H1 (cell line): ENCODE data around the gene CXCL17. TPM values are rescaled to one million over a fixed set of nuclear protein-coding genes. Genes with fewer than 3 reads are reported as not detected.

ENCODE experiments used
- CTCF ChIA-PET: fragments of 300-600 bp; sonication (Branson Sonifier 250); formaldehyde crosslinking; loops from one replicate; lab custom pipeline; 2021; ENCODE audit not compliant: partially characterized antibody; lab: Charles Lee
- POLR2A ChIA-PET: fragments of 300-600 bp; sonication (Branson Sonifier 250); formaldehyde crosslinking; loops from one replicate; lab custom pipeline; 2021; ENCODE audit warnings: inconsistent platforms; ENCODE audit not compliant: partially characterized antibody; lab: Charles Lee
- DNase-seq, 2 experiments: peaks; one replicate each; pipeline versions ENCODE4 v3.0.0 to v3.0.0-alpha.2; 2010 to 2022; ENCODE audit warnings: low spot score in 2 of 2, low read depth in 1 of 2, mixed read lengths in 1 of 2
- FAIRE-seq: peaks from 2 replicates; lab custom pipeline; 2011; peaks lifted over from hg19 to GRCh38; lab: Jason Lieb, UNC
- H2AFZ ChIP-seq: 2 replicates; pipeline ENCODE4 v1.8.1; 2012; ENCODE audit warnings: low read length, inconsistent platforms
- H2AK5ac ChIP-seq: 2 replicates; pipeline ENCODE4 v1.6.1; 2013; ENCODE audit warnings: low read depth, low read length
- H2BK120ac ChIP-seq: replicated peaks from 2 replicates; pipeline ENCODE3; 2013; ENCODE audit warnings: low read depth, low read length, inconsistent platforms
- H2BK12ac ChIP-seq: 2 replicates; pipeline ENCODE4 v1.6.1; 2013; ENCODE audit warnings: low read depth, low read length
- H2BK15ac ChIP-seq: 2 replicates; pipeline ENCODE4 v1.6.1; 2013; ENCODE audit warnings: low read length
- H2BK20ac ChIP-seq: 2 replicates; pipeline ENCODE4 v1.6.1; 2013; ENCODE audit warnings: low read length
- H2BK5ac ChIP-seq: 2 replicates; pipeline ENCODE4 v1.6.1; 2013; ENCODE audit warnings: low read depth, low read length
- H3K14ac ChIP-seq: 2 replicates; pipeline ENCODE4 v1.6.1; 2013; ENCODE audit warnings: inconsistent platforms; ENCODE audit not compliant: insufficient read length
- H3K18ac ChIP-seq: 2 replicates; pipeline ENCODE4 v1.6.1; 2013; ENCODE audit warnings: low read length; ENCODE audit errors: extremely low read depth
- H3K23ac ChIP-seq: 2 replicates; pipeline ENCODE4 v1.6.1; 2013; ENCODE audit warnings: inconsistent platforms; ENCODE audit not compliant: insufficient read length
- H3K23me2 ChIP-seq: 2 replicates; pipeline ENCODE4 v1.6.1; 2013; ENCODE audit warnings: low read depth, low read length
- H3K27ac ChIP-seq: 2 replicates; pipeline ENCODE4 v1.6.1; 2011; ENCODE audit warnings: low read depth, low read length, inconsistent platforms
- H3K27me3 ChIP-seq, 4 experiments: replicated peaks in 1 of 4; 1 replicate in 1 of 4; 2 replicates in 3 of 4; pipeline versions ENCODE4 v1.6.1 to v1.8.1; 2011 to 2013; ENCODE audit warnings: low read length in 3 of 4, mild to moderate bottlenecking in 3 of 4, inconsistent platforms in 2 of 4, mixed read lengths in 2 of 4, moderate library complexity in 1 of 4; ENCODE audit not compliant: control insufficient read depth in 3 of 4, insufficient read depth in 3 of 4; ENCODE audit errors: extremely low read depth in 1 of 4
- H3K36me3 ChIP-seq, 4 experiments: 2 replicates each; pipeline versions ENCODE4 v1.6.1 to v1.8.1; 2011 to 2013; ENCODE audit warnings: mild to moderate bottlenecking in 4 of 4, low read length in 3 of 4, moderate library complexity in 2 of 4, control low read depth in 1 of 4, inconsistent platforms in 1 of 4; ENCODE audit not compliant: insufficient read depth in 4 of 4, control insufficient read depth in 2 of 4
- H3K4ac ChIP-seq: replicated peaks from 2 replicates; pipeline ENCODE3; 2013; ENCODE audit warnings: low read length, low read depth, mixed read lengths, inconsistent platforms; ENCODE audit not compliant: insufficient read length
- H3K4me1 ChIP-seq, 4 experiments: replicated peaks in 1 of 4; 1 replicate in 1 of 4; 2 replicates in 3 of 4; pipeline versions ENCODE4 v1.6.1 to v1.8.1; 2011 to 2013; ENCODE audit warnings: low read length in 3 of 4, inconsistent platforms in 2 of 4, mixed read lengths in 1 of 4; ENCODE audit not compliant: insufficient read depth in 4 of 4, control insufficient read depth in 3 of 4
- H3K4me2 ChIP-seq, 2 experiments: 2 replicates each; pipeline versions ENCODE4 v1.6.1 to v1.8.1; 2011 to 2013; ENCODE audit warnings: low read depth in 2 of 2, low read length in 2 of 2, control low read depth in 1 of 2, inconsistent platforms in 1 of 2, mild to moderate bottlenecking in 1 of 2; ENCODE audit not compliant: insufficient read depth in 1 of 2
- H3K4me3 ChIP-seq, 4 experiments: fragments of 200-600, 300-600 bp in 1 of 4; sonication (generic), shearing (Covaris generic), sonication (Bioruptor Twin) in 1 of 4; 2 replicates each; pipeline versions ENCODE4 v1.5.1 to v1.8.1; 2011 to 2016; ENCODE audit warnings: low read length in 4 of 4, low read depth in 3 of 4, control low read depth in 2 of 4, inconsistent platforms in 2 of 4, mild to moderate bottlenecking in 2 of 4, mixed read lengths in 1 of 4, moderate library complexity in 1 of 4; ENCODE audit not compliant: insufficient read depth in 2 of 4; ENCODE audit errors: extremely low read depth in 1 of 4
- H3K56ac ChIP-seq: replicated peaks from 2 replicates; pipeline ENCODE3; 2013; ENCODE audit warnings: low read depth, mild to moderate bottlenecking, mixed read lengths, low read length, inconsistent platforms; ENCODE audit not compliant: insufficient read length
- H3K79me1 ChIP-seq: 2 replicates; pipeline ENCODE4 v1.6.1; 2013; ENCODE audit warnings: low read depth, low read length, control low read depth
- H3K79me2 ChIP-seq, 2 experiments: 2 replicates each; pipeline versions ENCODE4 v1.6.1 to v1.8.1; 2012 to 2013; ENCODE audit warnings: low read length in 2 of 2, mild to moderate bottlenecking in 2 of 2, inconsistent platforms in 1 of 2; ENCODE audit not compliant: insufficient read depth in 2 of 2, control insufficient read depth in 1 of 2
- H3K9ac ChIP-seq, 4 experiments: replicated peaks in 1 of 4; 1 replicate in 1 of 4; 2 replicates in 3 of 4; pipeline versions ENCODE4 v1.6.1 to v1.8.1; 2011 to 2013; ENCODE audit warnings: low read depth in 3 of 4, low read length in 3 of 4, control low read depth in 2 of 4, mild to moderate bottlenecking in 2 of 4, moderate library complexity in 2 of 4, inconsistent platforms in 1 of 4; ENCODE audit errors: extremely low read depth in 1 of 4
- H3K9me3 ChIP-seq, 2 experiments: 2 replicates each; pipeline versions ENCODE4 v1.6.1 to v1.8.1; 2012 to 2013; ENCODE audit warnings: mild to moderate bottlenecking in 2 of 2, moderate library complexity in 2 of 2, control low read depth in 1 of 2, inconsistent platforms in 1 of 2, low read depth in 1 of 2, low read length in 1 of 2, mixed read lengths in 1 of 2; ENCODE audit not compliant: insufficient read depth in 2 of 2
- H4K20me1 ChIP-seq, 2 experiments: replicated peaks in 1 of 2; 2 replicates each; pipeline versions ENCODE3 to v1.8.1; 2011 to 2013; ENCODE audit warnings: inconsistent platforms in 2 of 2, low read length in 2 of 2, mild to moderate bottlenecking in 1 of 2; ENCODE audit not compliant: insufficient read depth in 2 of 2, control insufficient read depth in 1 of 2
- H4K5ac ChIP-seq: 2 replicates; pipeline ENCODE4 v1.6.1; 2013; ENCODE audit warnings: low read length, low read depth, mixed read lengths, inconsistent platforms; ENCODE audit not compliant: insufficient read length
- H4K8ac ChIP-seq: 2 replicates; pipeline ENCODE4 v1.8.0; 2013; ENCODE audit warnings: mild to moderate bottlenecking, moderate library complexity, low read length, inconsistent platforms; ENCODE audit not compliant: insufficient read depth; ENCODE audit errors: extremely low read depth
- H4K91ac ChIP-seq: replicated peaks from 2 replicates; pipeline ENCODE3; 2013; ENCODE audit warnings: low read length, mixed read lengths, inconsistent platforms; ENCODE audit not compliant: insufficient read length
- NANOG ChIP-seq: IDR thresholded peaks from 2 replicates; pipeline ENCODE4 v1.6.1; 2011; ENCODE audit warnings: low read length, low read depth, mild to moderate bottlenecking, inconsistent platforms; ENCODE audit not compliant: insufficient read depth, poor library complexity, severe bottlenecking
- NRF1 ChIP-seq: IDR thresholded peaks from 2 replicates; pipeline ENCODE4 v1.6.1; 2011; ENCODE audit warnings: mild to moderate bottlenecking, low read depth, low read length, improper control_type of control experiment
- TAF1 ChIP-seq: IDR thresholded peaks from 2 replicates; pipeline ENCODE4 v1.6.1; 2011; ENCODE audit warnings: mild to moderate bottlenecking, low read depth, low read length
- WGBS, 2 experiments: shearing (Covaris generic) in 1 of 2; methylation state at CpG; one replicate each; pipeline versions ENCODE4 v1.1.6 to v1.1.7; 2013 to 2015; ENCODE audit warnings: low lambda C conversion rate in 2 of 2, mixed read lengths in 2 of 2, inconsistent platforms in 1 of 2, low coverage in 1 of 2, missing lambda C conversion rate in 1 of 2; ENCODE audit not compliant: insufficient replicate concordance in 2 of 2, insufficient coverage in 1 of 2, insufficient read length in 1 of 2; ENCODE audit errors: extremely low coverage in 1 of 2, missing lambda C conversion rate in 1 of 2; 5-methylcytosine and 5-hydroxymethylcytosine counted together
- polyA plus RNA-seq, 7 experiments: library from polyadenylated mRNA; depleted of rRNA in 3 of 7; stranded (reverse) in 5 of 7; unstranded in 2 of 7; fragments of >200 nt in 5 of 7; fragments of 200-250 nt in 2 of 7; gene quantifications; 1 replicate in 5 of 7; 2 replicates in 1 of 7; 4 replicates in 1 of 7; pipeline versions ENCODE4 v1.2.1 to v1.2.3, GENCODE V29; 2011 to 2013; ENCODE audit warnings: missing spikeins in 2 of 7, mixed read lengths in 2 of 7
- total RNA-seq: library from RNA; stranded (reverse); fragmentation: NEBNext Ultra II Directional; extraction: Animal tissue kit (Norgen Biotek cat#: 25700); gene quantifications from 2 replicates; pipeline ENCODE4 v1.2.1, GENCODE V29; 2021

The CXCL17 gene
- total and polyA plus RNA-seq, 2 of the 8 experiments (the other 6 are each of a cell fraction or from before 2014, with no cell fraction given): not detected

GRCh38 chr19:42388851-42389489, 53.8 kb downstream of the CXCL17 start:
- no peak overlapping the region for H3K27ac ChIP-seq
- H2AK5ac ChIP-seq: 0 out of 2 replicates have a peak overlapping the region, but pooled peaks have one; percentile 65
- no peak for DNase-seq
- H4K20me1 ChIP-seq: no peaks in the 10 kb centered on the region
- ChIA-PET CTCF (interaction anchor here (0.6 to 1.4 kb wide), 6 partner anchors 12 to 509 kb away, joined by 3 to 4 read pairs (median 3); no protein-coding TSS in a partner anchor), POLR2A (interaction anchor here (0.6 to 6.7 kb wide), 4 partner anchors 10 to 307 kb away, joined by 3 to 47 read pairs (median 3); no protein-coding TSS in a partner anchor)
- H3K9ac ChIP-seq: no peak overlapping the region
- H3K36me3 ChIP-seq: no peaks in the 10 kb centered on the region
- no peak overlapping the region for H2AFZ ChIP-seq
- peak overlapping the region; percentile 95; the same call in 1 of the 2 replicates for H2BK15ac ChIP-seq
- 0 out of 2 replicates have a peak overlapping the region, but pooled peaks have one; percentile 72 for H2BK20ac ChIP-seq
- H3K9me3 ChIP-seq: no peaks in the 10 kb centered on the region
- H4K91ac ChIP-seq: peak overlapping the region; percentile 5
- no peaks in the 10 kb centered on the region for H3K79me2 ChIP-seq
- no peaks in the 10 kb centered on the region for H3K79me1 ChIP-seq
- no peak overlapping the region for H3K14ac ChIP-seq
- no peaks in the 10 kb centered on the region for H3K23me2 ChIP-seq
- H2BK5ac ChIP-seq: no peak overlapping the region
- no peak overlapping the region for H3K23ac ChIP-seq
- no peak overlapping the region for H2BK120ac ChIP-seq
- peak overlapping the region; percentile 60; the same call in 1 of the 2 replicates for H2BK12ac ChIP-seq
- no peak overlapping the region; the same call in 1 of the 2 replicates for H4K8ac ChIP-seq
- H3K4ac ChIP-seq: no peak overlapping the region
- no peak overlapping the region for H3K4me3 ChIP-seq
- no peak overlapping the region; the same call in 1 of the 2 replicates for H3K18ac ChIP-seq
- peaks cover 0 to 10% (median 5%) of the 10 kb centered on the region in 4 experiments; a peak in 4 of 7 replicates for H3K27me3 ChIP-seq
- no peak overlapping the region for H3K56ac ChIP-seq
- no peak overlapping the region for H4K5ac ChIP-seq
- no peak for FAIRE-seq
- H3K4me2 ChIP-seq: peak overlapping the region in 1 of 2 experiments; percentile 21; a peak in 1 of 4 replicates
- TF ChIP-seq TAF1: no peak
- no peak for TF ChIP-seq NANOG
- no peak for TF ChIP-seq NRF1
- 85% methylated on average over 15 of the region's 20 CpGs; no CpG with 5 or more reads in 1 of the 2 experiments for WGBS, 2 experiments
- peaks cover 0 to 12% (median 4%) of the 10 kb centered on the region in 4 experiments; a peak in 5 of 7 replicates for H3K4me1 ChIP-seq
